ENCODE data around the gene ARF3.

DNA sequence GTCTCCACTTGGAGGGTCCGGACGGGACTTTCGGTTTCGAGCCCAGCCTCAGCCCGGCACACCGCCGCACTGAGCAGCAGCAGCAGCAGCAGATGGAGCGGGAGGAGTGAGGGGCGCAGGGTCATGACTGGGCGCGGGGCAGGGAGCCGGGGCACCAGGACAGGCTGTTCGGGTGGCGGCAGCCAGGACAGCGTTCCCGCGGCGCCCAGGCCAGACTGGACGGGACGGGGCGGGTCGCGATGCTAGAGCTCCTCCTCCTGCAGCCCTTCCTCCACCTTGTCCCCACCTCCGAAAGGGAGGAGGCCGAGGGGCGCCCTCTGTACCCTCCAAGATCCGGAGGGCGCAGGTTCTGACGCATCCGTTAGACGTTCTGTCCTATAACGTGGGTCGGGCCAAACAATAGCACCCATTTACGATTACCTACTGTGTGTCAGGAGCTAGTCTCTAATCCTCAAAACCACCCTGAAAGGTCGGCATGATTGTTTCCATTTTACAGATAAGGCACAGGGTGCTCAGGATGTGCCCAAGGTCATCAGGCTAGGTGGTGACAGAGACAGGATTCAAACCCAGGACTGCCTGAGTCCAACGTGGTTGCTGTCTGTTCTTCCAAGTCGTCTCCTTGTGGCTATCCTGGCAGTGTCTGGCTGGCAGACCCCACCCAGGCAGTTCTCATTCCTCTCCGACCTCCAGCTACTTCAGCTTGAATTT lies 31.8 kb downstream of the ARF3 start, which contains the start of gene FKBP11:
- TF ChIP-seq, protein P1, sequence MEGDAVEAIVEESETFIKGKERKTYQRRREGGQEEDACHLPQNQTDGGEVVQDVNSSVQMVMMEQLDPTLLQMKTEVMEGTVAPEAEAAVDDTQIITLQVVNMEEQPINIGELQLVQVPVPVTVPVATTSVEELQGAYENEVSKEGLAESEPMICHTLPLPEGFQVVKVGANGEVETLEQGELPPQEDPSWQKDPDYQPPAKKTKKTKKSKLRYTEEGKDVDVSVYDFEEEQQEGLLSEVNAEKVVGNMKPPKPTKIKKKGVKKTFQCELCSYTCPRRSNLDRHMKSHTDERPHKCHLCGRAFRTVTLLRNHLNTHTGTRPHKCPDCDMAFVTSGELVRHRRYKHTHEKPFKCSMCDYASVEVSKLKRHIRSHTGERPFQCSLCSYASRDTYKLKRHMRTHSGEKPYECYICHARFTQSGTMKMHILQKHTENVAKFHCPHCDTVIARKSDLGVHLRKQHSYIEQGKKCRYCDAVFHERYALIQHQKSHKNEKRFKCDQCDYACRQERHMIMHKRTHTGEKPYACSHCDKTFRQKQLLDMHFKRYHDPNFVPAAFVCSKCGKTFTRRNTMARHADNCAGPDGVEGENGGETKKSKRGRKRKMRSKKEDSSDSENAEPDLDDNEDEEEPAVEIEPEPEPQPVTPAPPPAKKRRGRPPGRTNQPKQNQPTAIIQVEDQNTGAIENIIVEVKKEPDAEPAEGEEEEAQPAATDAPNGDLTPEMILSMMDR (conservative IDR thresholded peaks at IDR 0.05 in 1 of 2, IDR thresholded peaks at IDR 0.05 in 1 of 2; ENCODE audit: low read depth in 1 of 2, low read length in 2 of 2): no peak
- TF ChIP-seq EZH2 (IDR thresholded peaks at IDR 0.05; ENCODE audit: low read length, missing control alignments): no peak
